DND-41 (cell line): ENCODE data around the gene CASQ1.

Experiments
- CTCF ChIP-seq: IDR thresholded peaks from 2 replicates; pipeline ENCODE4 v1.5.1; 2012; ENCODE audit warnings: borderline replicate concordance, low read length, moderate library complexity, mild to moderate bottlenecking; ENCODE audit not compliant: poor library complexity, severe bottlenecking; ENCODE audit errors: extremely low read depth
- EZH2 ChIP-seq: IDR thresholded peaks from 3 replicates; pipeline ENCODE4 v1.6.1; 2012; ENCODE audit warnings: borderline replicate concordance, low read depth, mild to moderate bottlenecking, moderate library complexity, low read length, inconsistent platforms; ENCODE audit not compliant: severe bottlenecking

GRCh38 chr1:160169553-160170399 is 20.6 kb upstream of the CASQ1 start:
- no peak for TF ChIP-seq EZH2
- no peak for TF ChIP-seq CTCF
